ENCODE results near the gene OR10S1.
"Not testable (repeated sequence)": the region's sequence is repeated elsewhere in the genome, so short reads cannot be mapped to it uniquely, and the experiment has no call there.

OR10S1 gene, protein sequence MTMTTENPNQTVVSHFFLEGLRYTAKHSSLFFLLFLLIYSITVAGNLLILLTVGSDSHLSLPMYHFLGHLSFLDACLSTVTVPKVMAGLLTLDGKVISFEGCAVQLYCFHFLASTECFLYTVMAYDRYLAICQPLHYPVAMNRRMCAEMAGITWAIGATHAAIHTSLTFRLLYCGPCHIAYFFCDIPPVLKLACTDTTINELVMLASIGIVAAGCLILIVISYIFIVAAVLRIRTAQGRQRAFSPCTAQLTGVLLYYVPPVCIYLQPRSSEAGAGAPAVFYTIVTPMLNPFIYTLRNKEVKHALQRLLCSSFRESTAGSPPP

DNA sequence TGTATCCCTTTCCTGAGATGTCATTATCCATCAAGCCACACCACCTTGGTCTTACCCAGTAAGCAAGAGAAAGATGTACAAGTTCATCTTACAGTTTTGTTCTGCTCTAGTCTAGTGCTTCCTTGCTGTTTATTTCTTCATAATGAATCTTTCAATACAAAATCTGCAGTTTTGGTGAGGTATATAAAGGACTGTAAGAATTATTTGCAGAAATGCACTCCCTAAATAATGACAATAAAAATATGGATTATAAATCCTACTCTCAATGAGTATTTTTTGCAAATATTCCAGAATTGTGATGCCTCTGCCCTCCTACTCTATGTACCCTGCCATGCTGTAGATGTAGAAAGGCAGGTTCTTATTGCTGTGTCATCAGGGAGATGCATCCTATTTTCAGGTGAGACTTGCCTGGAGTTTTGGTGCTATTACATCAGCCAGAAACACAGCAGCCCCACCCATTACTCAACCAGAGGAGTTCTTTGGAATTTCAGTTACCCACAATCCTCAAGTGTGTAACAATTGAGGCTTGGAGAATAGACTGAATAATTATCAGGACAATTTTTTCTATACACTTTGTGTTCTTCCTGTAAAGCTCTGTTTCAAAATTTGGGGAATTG, at the start of gene OR10S1:
TSS of gene OR10S1 (minus strand) at position 51 of the 617 bp plus-strand sequence. CDS start 117 bp downstream, outside the sequence.
- Histone ChIP-seq H3K4me1 (ENCODE audit: control insufficient read depth, insufficient read depth, low read length, unreplicated experiment) (peaks cover 16% of the 10 kb centered on the region), H3K79me2 (ENCODE audit: control insufficient read depth, insufficient read depth, low read length, unreplicated experiment) (no peaks in the 10 kb centered on the region), H3K27me3 (ENCODE audit: insufficient read depth, low read length) (no peaks in the 10 kb centered on the region), H3K4me3 (ENCODE audit: low read depth, low read length) (no peak within 1 kb of the TSS), H3K36me3 (ENCODE audit: insufficient read depth, low read length) (no peaks in the 10 kb centered on the region), H2AFZ (ENCODE audit: low read length, unreplicated experiment) (no peak within 1 kb of the TSS), H3K27ac (ENCODE audit: low read depth, low read length) (no peak within 1 kb of the TSS)

GRCh38 chr11:124026498-124026897, 48.9 kb upstream of the OR10S1 start, which contains the start of gene OR10G8:
OR10G8 (plus strand) TSS chr11:124026798; CDS start chr11:124029623, 2,825 bp downstream.
- H3K79me2 ChIP-seq (ENCODE audit: control insufficient read depth, insufficient read depth, low read length, unreplicated experiment) = no peaks in the 10 kb centered on the region
- no peaks in the 10 kb centered on the region for H3K4me1 ChIP-seq (ENCODE audit: control insufficient read depth, insufficient read depth, low read length, unreplicated experiment)
- no peak within 1 kb of the TSS for H3K4me3 ChIP-seq (ENCODE audit: low read depth, low read length)
- H3K27ac ChIP-seq (ENCODE audit: low read depth, low read length) = no peak within 1 kb of the TSS
- H2AFZ ChIP-seq (ENCODE audit: low read length, unreplicated experiment) = no peak within 1 kb of the TSS
- H3K36me3 ChIP-seq (ENCODE audit: insufficient read depth, low read length) = no peaks in the 10 kb centered on the region
- H3K27me3 ChIP-seq (ENCODE audit: insufficient read depth, low read length) = peaks cover 20% of the 10 kb centered on the region

DNA sequence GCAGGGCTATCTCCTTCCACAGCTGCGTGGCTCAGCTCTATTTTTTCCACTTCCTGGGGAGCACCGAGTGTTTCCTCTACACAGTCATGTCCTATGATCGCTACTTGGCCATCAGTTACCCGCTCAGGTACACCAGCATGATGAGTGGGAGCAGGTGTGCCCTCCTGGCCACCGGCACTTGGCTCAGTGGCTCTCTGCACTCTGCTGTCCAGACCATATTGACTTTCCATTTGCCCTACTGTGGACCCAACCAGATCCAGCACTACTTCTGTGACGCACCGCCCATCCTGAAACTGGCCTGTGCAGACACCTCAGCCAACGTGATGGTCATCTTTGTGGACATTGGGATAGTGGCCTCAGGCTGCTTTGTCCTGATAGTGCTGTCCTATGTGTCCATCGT, 38.3 kb upstream of the OR10S1 start:
- H2AFZ ChIP-seq (ENCODE audit: low read length, unreplicated experiment) = not testable (repeated sequence)

DNA sequence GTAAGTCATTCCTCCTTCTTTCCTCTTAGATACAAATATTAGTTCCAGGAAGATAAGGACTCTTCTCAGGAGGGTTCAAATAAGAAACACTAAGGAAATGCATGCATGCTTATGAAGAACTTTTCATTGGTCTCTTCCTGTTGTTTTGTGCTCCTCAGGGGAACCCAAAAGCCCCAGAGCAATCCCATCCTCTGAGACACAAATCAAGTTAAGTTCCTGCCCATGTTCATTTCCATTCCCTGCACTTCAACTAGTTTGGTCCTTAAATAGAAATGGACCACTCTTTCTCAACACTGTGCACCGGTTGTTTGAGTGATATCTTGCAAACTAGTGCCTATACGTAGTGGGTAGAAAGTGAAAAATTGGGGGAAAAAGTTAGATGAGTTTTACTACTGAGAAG, 35.1 kb upstream of the OR10S1 start, which contains the start of gene OR10G4:
TSS of gene OR10G4 (plus strand) at position 301 of the 400 bp plus-strand sequence. CDS start 2,578 bp downstream, outside the sequence.
- no peaks in the 10 kb centered on the region for H3K36me3 ChIP-seq (ENCODE audit: insufficient read depth, low read length)
- H2AFZ ChIP-seq (ENCODE audit: low read length, unreplicated experiment) = no peak within 1 kb of the TSS
- H3K4me3 ChIP-seq (ENCODE audit: low read depth, low read length) = no peak within 1 kb of the TSS
- H3K27ac ChIP-seq (ENCODE audit: low read depth, low read length) = no peak within 1 kb of the TSS
- no peaks in the 10 kb centered on the region for H3K79me2 ChIP-seq (ENCODE audit: control insufficient read depth, insufficient read depth, low read length, unreplicated experiment)
- no peaks in the 10 kb centered on the region for H3K4me1 ChIP-seq (ENCODE audit: control insufficient read depth, insufficient read depth, low read length, unreplicated experiment)
- H3K27me3 ChIP-seq (ENCODE audit: insufficient read depth, low read length) = peaks cover 15% of the 10 kb centered on the region; the same call in 1 of the 2 replicates

More for the DNA sequence above, 38.3 kb upstream of the OR10S1 start:
- not testable (repeated sequence) for H3K36me3 ChIP-seq (ENCODE audit: insufficient read depth, low read length); H3K79me2 ChIP-seq (ENCODE audit: control insufficient read depth, insufficient read depth, low read length, unreplicated experiment); H3K4me3 ChIP-seq (ENCODE audit: low read depth, low read length); H3K4me1 ChIP-seq (ENCODE audit: control insufficient read depth, insufficient read depth, low read length, unreplicated experiment); H3K27ac ChIP-seq (ENCODE audit: low read depth, low read length)
- peaks cover 30% of the 10 kb centered on the region; the same call in 1 of the 2 replicates for H3K27me3 ChIP-seq (ENCODE audit: insufficient read depth, low read length)

- Histone ChIP-seq H3K4me1 (ENCODE audit: control insufficient read depth, insufficient read depth, low read length, unreplicated experiment) (no peaks in the 10 kb centered on the region), H3K4me3 (ENCODE audit: low read depth, low read length) (no peak within 1 kb of the TSS), H3K36me3 (ENCODE audit: insufficient read depth, low read length) (no peaks in the 10 kb centered on the region), H3K27me3 (ENCODE audit: insufficient read depth, low read length) (0 out of 2 replicates have a peak, but pooled peaks cover 8% of the 10 kb centered on the region), H2AFZ (ENCODE audit: low read length, unreplicated experiment) (no peak within 1 kb of the TSS), H3K79me2 (ENCODE audit: control insufficient read depth, insufficient read depth, low read length, unreplicated experiment) (no peaks in the 10 kb centered on the region), H3K27ac (ENCODE audit: low read depth, low read length) (no peak within 1 kb of the TSS)
These were observed 17.5 kb upstream of the OR10S1 start, which contains the start of gene OR10G6 for GRCh38 chr11:123995119-123995518. OR10G6 (minus strand) TSS chr11:123995161; CDS start chr11:123995161, 0 bp downstream.

- peaks cover 3% of the 10 kb centered on the region for H3K4me1 ChIP-seq (ENCODE audit: control insufficient read depth, insufficient read depth, low read length, unreplicated experiment)
- H3K4me3 ChIP-seq (ENCODE audit: low read depth, low read length) = no peak overlapping the region
- H3K36me3 ChIP-seq (ENCODE audit: insufficient read depth, low read length) = no peaks in the 10 kb centered on the region
- H3K79me2 ChIP-seq (ENCODE audit: control insufficient read depth, insufficient read depth, low read length, unreplicated experiment) = no peaks in the 10 kb centered on the region
- no peak overlapping the region for H3K27ac ChIP-seq (ENCODE audit: low read depth, low read length)
- H2AFZ ChIP-seq (ENCODE audit: low read length, unreplicated experiment) = no peak overlapping the region
- no peaks in the 10 kb centered on the region for H3K27me3 ChIP-seq (ENCODE audit: insufficient read depth, low read length)
These were observed 1.7 kb upstream of the OR10S1 start for GRCh38 chr11:123979311-123979710.

DNA sequence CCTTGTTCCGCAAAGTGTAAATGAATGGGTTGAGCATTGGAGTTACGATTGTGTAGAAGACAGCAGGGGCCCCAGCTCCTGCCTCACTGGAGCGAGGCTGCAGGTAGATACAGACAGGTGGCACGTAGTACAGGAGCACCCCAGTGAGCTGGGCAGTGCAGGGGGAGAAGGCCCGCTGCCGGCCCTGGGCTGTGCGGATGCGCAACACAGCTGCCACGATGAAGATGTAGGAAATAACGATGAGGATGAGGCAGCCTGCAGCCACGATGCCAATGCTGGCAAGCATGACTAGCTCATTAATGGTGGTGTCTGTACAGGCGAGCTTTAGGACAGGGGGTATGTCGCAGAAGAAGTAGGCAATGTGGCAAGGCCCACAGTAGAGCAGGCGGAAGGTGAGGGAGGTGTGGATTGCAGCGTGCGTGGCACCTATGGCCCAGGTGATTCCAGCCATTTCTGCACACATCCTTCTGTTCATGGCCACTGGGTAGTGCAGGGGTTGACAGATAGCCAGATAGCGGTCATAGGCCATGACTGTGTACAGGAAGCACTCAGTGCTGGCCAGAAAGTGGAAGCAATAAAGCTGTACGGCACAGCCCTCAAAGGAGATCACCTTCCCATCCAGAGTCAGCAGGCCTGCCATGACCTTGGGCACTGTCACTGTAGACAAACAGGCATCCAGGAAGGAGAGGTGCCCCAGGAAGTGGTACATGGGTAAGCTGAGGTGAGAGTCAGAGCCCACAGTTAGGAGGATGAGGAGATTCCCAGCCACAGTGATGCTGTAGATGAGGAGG, 616 bp downstream of the OR10S1 start:
- Histone ChIP-seq H3K4me3 (ENCODE audit: low read depth, low read length) (no peak overlapping the region), H2AFZ (ENCODE audit: low read length, unreplicated experiment) (no peak overlapping the region), H3K79me2 (ENCODE audit: control insufficient read depth, insufficient read depth, low read length, unreplicated experiment) (no peaks in the 10 kb centered on the region), H3K27me3 (ENCODE audit: insufficient read depth, low read length) (no peaks in the 10 kb centered on the region), H3K36me3 (ENCODE audit: insufficient read depth, low read length) (no peaks in the 10 kb centered on the region), H3K27ac (ENCODE audit: low read depth, low read length) (no peak overlapping the region), H3K4me1 (ENCODE audit: control insufficient read depth, insufficient read depth, low read length, unreplicated experiment) (peaks cover 16% of the 10 kb centered on the region)

DNA sequence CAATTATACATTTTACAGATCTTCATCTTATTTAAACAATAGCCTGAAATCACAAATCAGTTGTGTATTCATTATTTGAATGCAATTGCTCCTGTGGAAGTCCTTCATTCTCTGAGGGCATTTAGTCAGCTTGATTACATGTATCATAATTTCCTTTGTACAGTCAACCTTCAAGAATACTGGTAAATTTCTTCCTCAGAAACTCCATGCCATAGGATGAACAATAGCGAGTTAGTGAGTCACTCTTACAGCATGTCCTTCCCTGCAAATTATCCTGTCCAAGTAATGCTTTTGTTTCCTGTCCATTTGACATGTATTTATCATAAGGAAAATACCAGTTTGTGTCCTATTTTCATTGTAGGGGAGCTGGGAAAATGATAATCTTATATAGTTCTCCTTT, 3.8 kb downstream of the OR10S1 start:
- Histone ChIP-seq H3K27me3 (ENCODE audit: insufficient read depth, low read length) (no peaks in the 10 kb centered on the region), H3K36me3 (ENCODE audit: insufficient read depth, low read length) (no peaks in the 10 kb centered on the region), H3K4me3 (ENCODE audit: low read depth, low read length) (no peak overlapping the region), H3K27ac (ENCODE audit: low read depth, low read length) (peak overlapping the region; percentile 82), H3K79me2 (ENCODE audit: control insufficient read depth, insufficient read depth, low read length, unreplicated experiment) (no peaks in the 10 kb centered on the region), H3K4me1 (ENCODE audit: control insufficient read depth, insufficient read depth, low read length, unreplicated experiment) (peaks cover 16% of the 10 kb centered on the region), H2AFZ (ENCODE audit: low read length, unreplicated experiment) (peak overlapping the region; percentile 46)

GRCh38 chr11:123956752-123957151, 20.8 kb downstream of the OR10S1 start:
- Histone ChIP-seq H2AFZ (ENCODE audit: low read length, unreplicated experiment) (no peak overlapping the region), H3K27me3 (ENCODE audit: insufficient read depth, low read length) (no peaks in the 10 kb centered on the region; the same call in 1 of the 2 replicates), H3K4me3 (ENCODE audit: low read depth, low read length) (no peak overlapping the region), H3K36me3 (ENCODE audit: insufficient read depth, low read length) (no peaks in the 10 kb centered on the region), H3K27ac (ENCODE audit: low read depth, low read length) (no peak overlapping the region), H3K4me1 (ENCODE audit: control insufficient read depth, insufficient read depth, low read length, unreplicated experiment) (no peaks in the 10 kb centered on the region), H3K79me2 (ENCODE audit: control insufficient read depth, insufficient read depth, low read length, unreplicated experiment) (no peaks in the 10 kb centered on the region)

GRCh38 chr11:123945132-123945531, 32.4 kb downstream of the OR10S1 start:
- H3K27me3 ChIP-seq (ENCODE audit: insufficient read depth, low read length) = peaks cover 16% of the 10 kb centered on the region; the same call in 1 of the 2 replicates
- H3K79me2 ChIP-seq (ENCODE audit: control insufficient read depth, insufficient read depth, low read length, unreplicated experiment) = no peaks in the 10 kb centered on the region
- H3K36me3 ChIP-seq (ENCODE audit: insufficient read depth, low read length) = no peaks in the 10 kb centered on the region
- no peak overlapping the region for H3K4me3 ChIP-seq (ENCODE audit: low read depth, low read length)
- no peak overlapping the region for H3K27ac ChIP-seq (ENCODE audit: low read depth, low read length)
- H3K4me1 ChIP-seq (ENCODE audit: control insufficient read depth, insufficient read depth, low read length, unreplicated experiment) = no peaks in the 10 kb centered on the region
- no peak overlapping the region for H2AFZ ChIP-seq (ENCODE audit: low read length, unreplicated experiment)
